SU-DHL-6 (cell line): ENCODE data around the gene LYVE1.

Source experiments
- H2AFZ ChIP-seq: fragments of 200-600 bp; sonication (generic); 2 replicates; pipeline ENCODE4 v1.6.1; 2014; ENCODE audit warnings: low read depth, mild to moderate bottlenecking, moderate library complexity, mixed read lengths, antibody characterized with exemption, low read length; ENCODE audit not compliant: severe bottlenecking
- H3F3A ChIP-seq: fragments of 200-600 bp; shearing (Covaris generic); 2 replicates; pipeline ENCODE4 v1.6.0; 2016; ENCODE audit warnings: antibody characterized with exemption, mild to moderate bottlenecking; ENCODE audit not compliant: insufficient read depth
- H3K27ac ChIP-seq: fragments of 200-600 bp; sonication (generic); 2 replicates; pipeline ENCODE4 v1.5.1; 2016; ENCODE audit warnings: low read depth, mild to moderate bottlenecking, low read length, moderate library complexity, mixed read lengths
- H3K27me3 ChIP-seq: fragments of 200-600 bp; sonication (generic), shearing (Covaris generic); 2 replicates; pipeline ENCODE4 v1.6.0; 2014; ENCODE audit warnings: mild to moderate bottlenecking, low read length
- H3K36me3 ChIP-seq: fragments of 200-600 bp; sonication (generic); 2 replicates; pipeline ENCODE4 v1.6.1; 2014; ENCODE audit warnings: mild to moderate bottlenecking, low read length, mixed read lengths
- H3K4me2 ChIP-seq: fragments of 300-600, 200-600 bp; shearing (Covaris generic), sonication (generic); 2 replicates; pipeline ENCODE4 v1.6.0; 2014; ENCODE audit warnings: low read length, low read depth, mild to moderate bottlenecking; ENCODE audit not compliant: poor library complexity, severe bottlenecking
- H3K4me3 ChIP-seq: fragments of 200-600 bp; sonication (generic); 2 replicates; pipeline ENCODE4 v1.5.1; 2014; ENCODE audit warnings: antibody characterized with exemption, low read length, mild to moderate bottlenecking, mixed read lengths; ENCODE audit not compliant: insufficient read depth, poor library complexity, severe bottlenecking
- H3K79me2 ChIP-seq: fragments of 200-600 bp; sonication (generic); 2 replicates; pipeline ENCODE4 v1.6.1; 2014; ENCODE audit warnings: mild to moderate bottlenecking, low read length, moderate library complexity; ENCODE audit not compliant: insufficient read depth
- H3K9ac ChIP-seq: fragments of 200-600 bp; sonication (generic); 2 replicates; pipeline ENCODE4 v1.7.0; 2014; ENCODE audit warnings: mild to moderate bottlenecking, low read length
- H3K9me2 ChIP-seq: fragments of 200-600 bp; sonication (generic); replicated peaks from 2 replicates; pipeline ENCODE4 v1.6.1; 2014; ENCODE audit warnings: low read length; ENCODE audit not compliant: insufficient read depth
- H3K9me3 ChIP-seq: fragments of 200-600 bp; sonication (generic); 2 replicates; pipeline ENCODE4 v1.6.1; 2014; ENCODE audit warnings: low read length, mixed read lengths; ENCODE audit not compliant: insufficient read depth
- H4K20me1 ChIP-seq: fragments of 200-600 bp; sonication (generic); 2 replicates; pipeline ENCODE4 v1.6.1; 2014; ENCODE audit warnings: low read depth, mild to moderate bottlenecking, antibody characterized with exemption, low read length, moderate library complexity, mixed read lengths
- CTCF ChIP-seq: fragments of 200-600 bp; sonication (generic); IDR thresholded peaks from one replicate; pipeline ENCODE4 v1.5.1; 2017; ENCODE audit warnings: antibody characterized with exemption, mild to moderate bottlenecking, low read length, moderate library complexity; ENCODE audit not compliant: insufficient read depth, poor library complexity, severe bottlenecking
- EZH2phosphoT487 ChIP-seq: fragments of 200-600 bp; sonication (generic), shearing (Covaris generic); conservative IDR thresholded peaks from 2 replicates; pipeline ENCODE4 v1.6.1; 2018; ENCODE audit warnings: mild to moderate bottlenecking, antibody characterized with exemption, low read length, moderate library complexity, mixed read lengths

LYVE1 gene

GRCh38 chr11:10602366-10602765, 33.9 kb upstream of the LYVE1 start:
- no peaks in the 10 kb centered on the region for H3K36me3 ChIP-seq
- H3K27ac ChIP-seq = no peak overlapping the region
- no peaks in the 10 kb centered on the region for H3K79me2 ChIP-seq
- no peaks in the 10 kb centered on the region for H3K9me3 ChIP-seq
- no peak overlapping the region for H3K9ac ChIP-seq
- TF ChIP-seq EZH2phosphoT487 (no peak), CTCF (no peak)
- H3K4me2 ChIP-seq = no peak overlapping the region
- no peak overlapping the region for H3K4me3 ChIP-seq
- H2AFZ ChIP-seq = no peak overlapping the region
- no peaks in the 10 kb centered on the region for H3K9me2 ChIP-seq
- H3K27me3 ChIP-seq = no peaks in the 10 kb centered on the region
- no peaks in the 10 kb centered on the region for H3F3A ChIP-seq
- no peaks in the 10 kb centered on the region for H4K20me1 ChIP-seq

GRCh38 chr11:10601837-10602236, 33.4 kb upstream of the LYVE1 start:
- no peak overlapping the region for H3K4me3 ChIP-seq
- no peaks in the 10 kb centered on the region for H4K20me1 ChIP-seq
- H3K9me3 ChIP-seq = no peaks in the 10 kb centered on the region
- H3K9ac ChIP-seq = no peak overlapping the region
- H2AFZ ChIP-seq = no peak overlapping the region
- no peaks in the 10 kb centered on the region for H3K79me2 ChIP-seq
- no peaks in the 10 kb centered on the region for H3K27me3 ChIP-seq
- no peaks in the 10 kb centered on the region for H3K9me2 ChIP-seq
- no peak overlapping the region for H3K27ac ChIP-seq
- TF ChIP-seq CTCF (no peak), EZH2phosphoT487 (no peak)
- H3K4me2 ChIP-seq = no peak overlapping the region
- no peaks in the 10 kb centered on the region for H3F3A ChIP-seq
- no peaks in the 10 kb centered on the region for H3K36me3 ChIP-seq

GRCh38 chr11:10600570-10601248, 32.2 kb upstream of the LYVE1 start:
- Histone ChIP-seq H3K36me3 (no peaks in the 10 kb centered on the region), H3K9ac (no peak overlapping the region), H3K9me2 (no peaks in the 10 kb centered on the region), H3K4me2 (no peak overlapping the region), H3K4me3 (no peak overlapping the region), H3K9me3 (no peaks in the 10 kb centered on the region), H3K79me2 (no peaks in the 10 kb centered on the region), H3F3A (no peaks in the 10 kb centered on the region), H3K27me3 (no peaks in the 10 kb centered on the region), H3K27ac (no peak overlapping the region), H4K20me1 (no peaks in the 10 kb centered on the region), H2AFZ (no peak overlapping the region)
- TF ChIP-seq CTCF (no peak), EZH2phosphoT487 (no peak)
